Memory B cell (primary cell): Measurements from ENCODE around the gene ADAM12.
"Not testable (repeated sequence)": the region's sequence is repeated elsewhere in the genome, so short reads cannot be mapped to it uniquely, and the experiment has no call there.

Experiments used
- ATAC-seq: fragments of 150-1000 bp; cut with Tn5 transposase; 2 replicates; pipeline ENCODE4 v1.10.0; 2021; ENCODE audit warnings: low read depth, mild to moderate bottlenecking, moderate library complexity
- DNase-seq, 2 donors: peaks; one replicate each; pipeline ENCODE4 v3.0.0; 2022; ENCODE audit warnings: low spot score in 2 of 2
- H3K27ac Mint-ChIP-seq: one replicate; pipeline ENCODE4 v1.8.0; 2022; ENCODE audit warnings: mild to moderate bottlenecking, moderate library complexity, mixed read lengths
- H3K27me3 Mint-ChIP-seq: one replicate; pipeline ENCODE4 v1.8.0; 2022; ENCODE audit warnings: mixed read lengths
- H3K36me3 Mint-ChIP-seq: one replicate; pipeline ENCODE4 v1.8.0; 2022; ENCODE audit warnings: mild to moderate bottlenecking, mixed read lengths
- H3K4me1 Mint-ChIP-seq: one replicate; pipeline ENCODE4 v1.8.0; 2022; ENCODE audit warnings: mixed read lengths
- H3K4me3 Mint-ChIP-seq: one replicate; pipeline ENCODE4 v1.8.0; 2022; ENCODE audit warnings: mild to moderate bottlenecking, moderate library complexity, mixed read lengths
- H3K9me3 Mint-ChIP-seq: one replicate; pipeline ENCODE4 v1.8.0; 2022; ENCODE audit warnings: mixed read lengths

ADAM12 gene

DNA sequence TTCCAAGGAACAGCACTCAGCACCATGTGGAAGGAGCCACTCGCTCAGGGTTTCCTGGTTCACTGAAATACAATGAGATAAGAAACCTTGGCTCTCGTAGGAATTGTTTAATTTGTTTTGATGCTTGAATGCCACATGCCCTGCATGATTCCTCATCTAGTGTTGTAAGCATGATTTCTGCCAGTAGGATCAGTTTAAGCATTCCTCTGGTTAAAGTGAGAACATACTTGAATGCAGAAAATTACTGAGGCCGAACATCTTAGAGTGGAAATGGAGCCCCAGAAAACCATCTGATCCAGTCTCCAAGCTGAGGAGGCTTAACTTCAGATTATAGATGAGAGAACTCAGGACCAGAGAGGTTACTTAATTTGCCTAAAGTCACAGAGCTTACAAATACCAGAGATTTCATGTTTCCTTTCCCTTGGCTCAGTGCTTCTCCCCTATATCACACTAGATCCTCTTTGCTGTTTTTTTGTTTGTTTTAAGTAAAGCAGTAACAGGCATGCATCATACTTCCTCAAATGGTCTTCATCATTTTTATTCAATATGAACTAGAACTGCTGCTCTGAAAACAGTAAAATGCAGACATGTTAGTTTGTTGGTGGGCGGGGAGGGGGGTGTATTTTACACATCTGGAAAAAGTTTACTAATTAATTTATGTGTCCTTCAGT, 125.1 kb downstream of the ADAM12 start:
- H3K27me3 Mint-ChIP-seq = peaks cover 4% of the 10 kb centered on the region
- DNase-seq (no peak), ATAC-seq (no peak)
- no peaks in the 10 kb centered on the region for H3K36me3 Mint-ChIP-seq
- H3K4me3 Mint-ChIP-seq = no peak overlapping the region
- peaks cover 5% of the 10 kb centered on the region for H3K9me3 Mint-ChIP-seq
- no peak overlapping the region for H3K27ac Mint-ChIP-seq
- H3K4me1 Mint-ChIP-seq = peaks cover 2% of the 10 kb centered on the region

GRCh38 chr10:126262233-126262838, 125.9 kb downstream of the ADAM12 start:
- Mint-ChIP-seq H3K27ac (no peak overlapping the region), H3K4me3 (no peak overlapping the region), H3K4me1 (peaks cover 2% of the 10 kb centered on the region), H3K36me3 (no peaks in the 10 kb centered on the region), H3K27me3 (peaks cover 4% of the 10 kb centered on the region), H3K9me3 (peaks cover 5% of the 10 kb centered on the region)
- no peak for DNase-seq
- no peak for ATAC-seq

DNA sequence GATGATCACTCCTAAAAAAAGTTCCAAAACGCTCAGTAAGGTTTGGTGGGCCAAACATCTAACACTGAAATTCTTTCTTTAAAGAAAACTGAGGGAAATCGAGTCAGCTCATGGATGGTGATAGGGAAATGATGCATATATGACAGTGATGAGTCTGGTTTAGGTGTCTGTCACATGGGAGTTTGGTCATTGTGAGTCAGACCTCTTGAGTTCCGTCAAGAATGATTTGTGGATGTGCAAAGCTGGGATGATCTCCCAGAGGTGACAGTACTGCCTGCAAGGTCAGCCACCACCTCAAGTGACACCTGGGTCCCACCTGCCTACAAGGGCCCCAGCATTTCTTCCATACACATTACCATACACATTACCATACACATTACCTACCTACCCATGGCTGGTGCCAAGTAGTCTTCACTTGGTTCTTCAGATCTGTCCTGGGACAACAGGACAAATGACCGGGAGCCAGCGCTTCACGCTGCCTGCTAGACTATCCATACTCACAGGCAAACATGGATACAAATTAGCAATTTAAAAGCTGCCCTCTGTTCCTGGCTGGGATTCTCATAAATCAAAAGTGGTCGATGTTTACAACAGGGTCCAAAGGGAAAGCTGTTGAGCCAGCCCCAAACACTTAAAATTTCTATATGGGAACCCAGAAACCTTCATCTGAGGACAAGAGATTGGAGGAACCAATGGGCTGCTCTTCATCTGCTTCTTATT, 128.4 kb downstream of the ADAM12 start:
- DNase-seq = no peak
- no peak overlapping the region for H3K4me3 Mint-ChIP-seq
- H3K27ac Mint-ChIP-seq = no peak overlapping the region
- ATAC-seq = no peak
- peaks cover 2% of the 10 kb centered on the region for H3K4me1 Mint-ChIP-seq
- no peaks in the 10 kb centered on the region for H3K9me3 Mint-ChIP-seq
- H3K27me3 Mint-ChIP-seq = peaks cover 4% of the 10 kb centered on the region
- H3K36me3 Mint-ChIP-seq = no peaks in the 10 kb centered on the region

GRCh38 chr10:126256864-126257263, 131.4 kb downstream of the ADAM12 start:
- Mint-ChIP-seq H3K4me1 (peaks cover 2% of the 10 kb centered on the region), H3K4me3 (no peak overlapping the region), H3K27ac (no peak overlapping the region), H3K27me3 (peaks cover 6% of the 10 kb centered on the region), H3K36me3 (no peaks in the 10 kb centered on the region), H3K9me3 (peaks cover 3% of the 10 kb centered on the region)
- ATAC-seq (no peak), DNase-seq (no peak)

GRCh38 chr10:126255313-126255712, 133.0 kb downstream of the ADAM12 start:
- H3K9me3 Mint-ChIP-seq = peaks cover 10% of the 10 kb centered on the region
- ATAC-seq (no peak), DNase-seq (no peak)
- H3K4me3 Mint-ChIP-seq = no peak overlapping the region
- H3K27me3 Mint-ChIP-seq = peaks cover 6% of the 10 kb centered on the region
- peaks cover 8% of the 10 kb centered on the region for H3K4me1 Mint-ChIP-seq
- H3K36me3 Mint-ChIP-seq = peaks cover 2% of the 10 kb centered on the region
- H3K27ac Mint-ChIP-seq = no peak overlapping the region

DNA sequence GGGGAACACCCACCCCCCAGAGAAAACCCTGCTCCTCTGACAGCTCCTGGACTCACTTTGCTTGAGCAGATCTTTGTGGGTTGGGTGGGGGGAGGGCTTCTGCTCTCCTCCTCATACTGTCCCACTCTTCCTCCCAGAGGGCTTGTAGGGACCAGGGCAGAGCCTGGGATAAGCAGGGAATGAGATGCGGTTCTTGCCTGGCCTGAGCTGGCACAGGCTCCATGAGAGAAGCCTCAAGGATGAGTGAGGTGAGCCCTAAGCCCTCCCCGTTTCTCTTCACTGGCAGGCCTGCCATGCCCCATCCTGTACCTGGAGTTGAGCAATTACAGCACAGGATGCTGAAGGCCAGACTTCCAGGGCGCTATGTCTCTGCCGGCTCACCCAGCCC, 134.7 kb downstream of the ADAM12 start:
- peaks cover 6% of the 10 kb centered on the region for H3K4me1 Mint-ChIP-seq
- H3K36me3 Mint-ChIP-seq = peaks cover 2% of the 10 kb centered on the region
- H3K27me3 Mint-ChIP-seq = peaks cover 4% of the 10 kb centered on the region
- no peak for DNase-seq
- no peak overlapping the region for H3K27ac Mint-ChIP-seq
- H3K4me3 Mint-ChIP-seq = no peak overlapping the region
- peaks cover 10% of the 10 kb centered on the region for H3K9me3 Mint-ChIP-seq
- ATAC-seq = no peak

GRCh38 chr10:126252884-126253610, 135.2 kb downstream of the ADAM12 start:
- Mint-ChIP-seq H3K4me1 (peaks cover 5% of the 10 kb centered on the region), H3K9me3 (peaks cover 10% of the 10 kb centered on the region), H3K36me3 (peaks cover 2% of the 10 kb centered on the region), H3K27ac (no peak overlapping the region), H3K4me3 (no peak overlapping the region), H3K27me3 (peaks cover 2% of the 10 kb centered on the region)
- DNase-seq (no peak), ATAC-seq (no peak)

DNA sequence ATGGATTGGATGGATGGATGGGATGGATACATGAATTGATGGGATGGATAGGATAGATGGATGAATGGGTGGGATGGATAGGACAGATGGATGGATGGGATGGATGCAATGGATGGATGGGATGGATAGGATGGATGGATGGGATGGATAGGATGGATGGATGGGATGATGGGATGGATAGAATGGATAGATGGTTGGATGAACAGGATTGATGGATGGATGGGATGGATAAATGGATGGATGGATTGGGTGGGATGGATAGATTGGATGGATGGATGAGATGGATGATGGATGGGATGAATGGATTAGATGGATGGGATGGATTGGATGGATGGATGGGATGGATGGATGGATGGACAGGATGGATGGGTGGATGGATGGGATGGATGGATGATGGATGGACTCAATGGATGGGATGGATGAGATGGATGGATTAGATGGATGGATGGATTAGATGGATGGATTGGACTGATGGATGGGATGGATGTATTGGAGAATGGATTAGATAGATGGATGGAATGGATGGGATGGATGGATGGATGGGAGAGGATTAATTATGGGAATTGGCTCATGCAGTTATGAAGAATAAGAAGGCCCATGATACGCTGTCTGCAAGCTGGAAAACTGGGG, 136.4 kb downstream of the ADAM12 start:
- no peak for ATAC-seq
- Mint-ChIP-seq H3K36me3 (peaks cover 2% of the 10 kb centered on the region), H3K27me3 (peaks cover 2% of the 10 kb centered on the region), H3K4me3 (no peak overlapping the region), H3K4me1 (peaks cover 5% of the 10 kb centered on the region), H3K27ac (no peak overlapping the region), H3K9me3 (peaks cover 10% of the 10 kb centered on the region)
- DNase-seq = no peak

- H3K9me3 Mint-ChIP-seq = peaks cover 10% of the 10 kb centered on the region
- DNase-seq = no peak
- peaks cover 2% of the 10 kb centered on the region for H3K36me3 Mint-ChIP-seq
- ATAC-seq = no peak
- peaks cover 2% of the 10 kb centered on the region for H3K27me3 Mint-ChIP-seq
- no peak overlapping the region for H3K4me3 Mint-ChIP-seq
- H3K4me1 Mint-ChIP-seq = peaks cover 5% of the 10 kb centered on the region
- H3K27ac Mint-ChIP-seq = no peak overlapping the region
Observed at GRCh38 chr10:126250527-126251310, 137.6 kb downstream of the ADAM12 start.

DNA sequence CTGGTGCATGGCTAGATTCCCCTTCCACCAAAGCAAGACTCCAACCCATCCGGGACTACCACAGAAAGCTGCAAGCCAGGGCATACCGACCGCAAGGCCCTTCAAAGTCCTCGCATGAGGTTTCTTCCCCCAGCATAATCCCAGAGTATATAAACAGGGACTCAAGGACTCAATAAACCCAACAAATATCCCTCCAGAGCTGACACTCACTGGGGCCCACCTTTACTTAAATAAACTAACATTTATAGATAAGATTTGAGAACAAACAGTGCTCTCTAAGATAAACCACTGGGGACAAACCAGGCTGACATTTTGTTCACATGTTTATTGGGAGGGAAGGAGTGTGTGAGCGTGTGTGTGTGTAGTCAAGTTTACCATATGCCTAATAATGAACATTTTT, 138.2 kb downstream of the ADAM12 start:
- Mint-ChIP-seq H3K9me3 (peaks cover 10% of the 10 kb centered on the region), H3K4me3 (no peak overlapping the region), H3K27ac (no peak overlapping the region), H3K4me1 (peaks cover 5% of the 10 kb centered on the region), H3K36me3 (peaks cover 2% of the 10 kb centered on the region), H3K27me3 (peaks cover 2% of the 10 kb centered on the region)
- no peak for DNase-seq
- no peak for ATAC-seq

- Mint-ChIP-seq H3K36me3 (peaks cover 2% of the 10 kb centered on the region), H3K27ac (no peak overlapping the region), H3K9me3 (peaks cover 10% of the 10 kb centered on the region), H3K4me3 (no peak overlapping the region), H3K4me1 (peaks cover 5% of the 10 kb centered on the region), H3K27me3 (no peaks in the 10 kb centered on the region)
- no peak for DNase-seq
- no peak for ATAC-seq
Observed at GRCh38 chr10:126247446-126247975, 140.8 kb downstream of the ADAM12 start.

- not testable (repeated sequence) for ATAC-seq, H3K27me3 Mint-ChIP-seq, H3K4me3 Mint-ChIP-seq, H3K27ac Mint-ChIP-seq, H3K36me3 Mint-ChIP-seq, H3K4me1 Mint-ChIP-seq, DNase-seq, H3K9me3 Mint-ChIP-seq
Observed at GRCh38 chr10:126246396-126246795, 141.9 kb downstream of the ADAM12 start.

DNA sequence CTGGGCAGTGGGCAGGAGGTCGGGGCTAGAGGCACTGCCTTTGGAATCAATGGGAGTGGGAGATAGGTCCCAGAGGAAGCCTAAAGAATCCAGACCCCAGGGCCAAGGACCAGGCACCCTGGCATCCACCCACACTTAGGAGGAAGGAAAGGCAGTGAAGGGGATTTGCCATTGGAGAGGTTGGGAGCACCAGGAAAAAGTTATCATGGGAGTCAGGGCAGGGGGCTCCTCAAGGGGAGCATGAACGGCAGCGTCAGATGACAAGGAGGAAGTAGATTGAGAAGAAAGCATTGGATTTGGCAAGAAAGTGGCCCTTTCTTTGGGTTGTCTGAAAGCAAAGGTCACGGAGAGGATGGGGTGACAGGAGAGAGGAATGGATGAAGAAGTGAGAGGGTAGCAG, 142.8 kb downstream of the ADAM12 start:
- no peak for DNase-seq
- Mint-ChIP-seq H3K27ac (no peak overlapping the region), H3K4me3 (no peak overlapping the region), H3K27me3 (peaks cover 2% of the 10 kb centered on the region), H3K9me3 (no peaks in the 10 kb centered on the region), H3K4me1 (no peaks in the 10 kb centered on the region), H3K36me3 (no peaks in the 10 kb centered on the region)
- no peak for ATAC-seq
